ENCODE data around the gene TNXB.

DNA sequence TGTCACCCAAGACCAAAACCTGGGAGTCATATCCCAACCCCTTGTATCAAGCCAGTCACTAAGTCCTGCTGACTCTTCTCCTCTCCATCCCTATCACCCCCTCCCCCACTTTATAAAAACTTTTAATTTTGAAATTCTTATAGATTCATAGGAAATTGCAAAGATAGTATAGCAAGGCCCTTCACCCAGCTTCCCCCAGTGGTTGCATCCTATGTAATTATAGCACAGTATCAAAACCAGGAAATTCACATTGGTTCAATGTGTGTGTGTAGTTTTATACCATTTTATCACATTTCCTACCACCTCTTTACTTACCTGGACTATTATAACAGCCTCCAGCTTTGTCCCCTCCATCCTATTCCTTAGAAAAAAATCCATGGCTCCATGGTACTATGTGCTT, 48.9 kb upstream of the TNXB start:
- TF ChIP-seq POLR2A (IDR thresholded peaks at IDR 0.05) (no peak), CTCF (IDR thresholded peaks at IDR 0.05) (no peak)
